Measurements from ENCODE around the gene ATP11A.
"Not testable (repeated sequence)": the region's sequence is repeated elsewhere in the genome, so short reads cannot be mapped to it uniquely, and the experiment has no call there.

Gene ATP11A

GRCh38 chr13:112793545-112794445 lies 104.0 kb downstream of the ATP11A start:
- no peak for DNase-seq (ENCODE audit: low read depth in 2 of 2)

- DNase-seq (ENCODE audit: low read depth in 2 of 2), result no peak
Measured at GRCh38 chr13:112795277-112795676, 105.4 kb downstream of the ATP11A start.

- no peak for DNase-seq (ENCODE audit: low read depth in 2 of 2)
Measured at GRCh38 chr13:112796190-112796915, 106.5 kb downstream of the ATP11A start.

- DNase-seq (ENCODE audit: low read depth in 2 of 2), result no peak
Measured at GRCh38 chr13:112799394-112799793, 109.6 kb downstream of the ATP11A start.

- DNase-seq (ENCODE audit: low read depth in 2 of 2), result no peak
Measured at GRCh38 chr13:112800057-112800456, 110.2 kb downstream of the ATP11A start.

- DNase-seq (ENCODE audit: low read depth in 2 of 2), result not testable (repeated sequence)
Measured at GRCh38 chr13:112800807-112801206, 111.0 kb downstream of the ATP11A start.

- DNase-seq (ENCODE audit: low read depth in 2 of 2), result no peak
Measured at GRCh38 chr13:112802802-112803195, 113.0 kb downstream of the ATP11A start.

- no peak for DNase-seq (ENCODE audit: low read depth in 2 of 2)
Measured at GRCh38 chr13:112803422-112803821, 113.6 kb downstream of the ATP11A start.

- no peak for DNase-seq (ENCODE audit: low read depth in 2 of 2)
Measured at GRCh38 chr13:112804374-112804773, 114.5 kb downstream of the ATP11A start.

GRCh38 chr13:112806739-112807652 lies 117.2 kb downstream of the ATP11A start:
- DNase-seq (ENCODE audit: low read depth in 2 of 2), result no peak

GRCh38 chr13:112807653-112808376 lies 118.0 kb downstream of the ATP11A start:
- DNase-seq (ENCODE audit: low read depth in 2 of 2), result no peak

GRCh38 chr13:112808377-112809140 lies 118.7 kb downstream of the ATP11A start:
- DNase-seq (ENCODE audit: low read depth in 2 of 2), result no peak

- no peak for DNase-seq (ENCODE audit: low read depth in 2 of 2)
Measured at GRCh38 chr13:112809332-112810315, 119.8 kb downstream of the ATP11A start.

- DNase-seq (ENCODE audit: low read depth in 2 of 2), result no peak
Measured at GRCh38 chr13:112810608-112811007, 120.8 kb downstream of the ATP11A start.

- DNase-seq (ENCODE audit: low read depth in 2 of 2), result no peak
Measured at GRCh38 chr13:112812306-112813055, 122.6 kb downstream of the ATP11A start.

GRCh38 chr13:112813552-112813951 lies 123.7 kb downstream of the ATP11A start:
- DNase-seq (ENCODE audit: low read depth in 2 of 2), result no peak

GRCh38 chr13:112814905-112815585 lies 125.2 kb downstream of the ATP11A start:
- no peak for DNase-seq (ENCODE audit: low read depth in 2 of 2)

GRCh38 chr13:112815871-112816270 lies 126.0 kb downstream of the ATP11A start:
- no peak for DNase-seq (ENCODE audit: low read depth in 2 of 2)

Measured in stimulated activated CD4-positive, alpha-beta T cell treated with anti-CD3 and anti-CD28 coated beads, Interleukin-4, amount 100 ng/mL, for 48 hours (primary cell).